HEK293 (cell line): ENCODE measurements around the gene MPHOSPH9.

Experiments
- AEBP2 ChIP-seq: fragments of 450-650 bp; formaldehyde crosslinking; IDR thresholded peaks from 2 replicates; pipeline ENCODE4 v1.5.1; 2016; ENCODE audit warnings: missing biosample characterization, missing genetic modification characterization, borderline replicate concordance
- BCL11A ChIP-seq: fragments of 450-650 bp; formaldehyde crosslinking; IDR thresholded peaks from 2 replicates; pipeline ENCODE4 v1.5.1; 2016; ENCODE audit warnings: low read depth, missing biosample characterization, missing genetic modification characterization
- FEZF1 ChIP-seq: fragments of 450-650 bp; formaldehyde crosslinking; IDR thresholded peaks from 2 replicates; pipeline ENCODE4 v1.5.1; 2016; ENCODE audit warnings: missing biosample characterization, missing genetic modification characterization
- GLI2 ChIP-seq: fragments of 450-650 bp; formaldehyde crosslinking; IDR thresholded peaks from 2 replicates; pipeline ENCODE4; 2017; ENCODE audit warnings: missing biosample characterization, missing genetic modification characterization, low read depth, borderline replicate concordance
- HOXD13 ChIP-seq: sonication (generic); formaldehyde crosslinking; IDR thresholded peaks from 2 replicates; pipeline ENCODE4 v1.8.0; 2022; ENCODE audit warnings: missing genetic modification reagents, borderline replicate concordance
- PRDM1 ChIP-seq: fragments of 450-650 bp; formaldehyde crosslinking; IDR thresholded peaks from 2 replicates; pipeline ENCODE4; 2016; ENCODE audit warnings: missing biosample characterization, missing genetic modification characterization
- REPIN1 ChIP-seq: fragments of 450-650 bp; formaldehyde crosslinking; IDR thresholded peaks from 2 replicates; pipeline ENCODE4 v1.5.1; 2017; ENCODE audit warnings: missing biosample characterization, missing genetic modification characterization, low read depth
- TSHZ1 ChIP-seq: fragments of 450-650 bp; formaldehyde crosslinking; IDR thresholded peaks from 2 replicates; pipeline ENCODE4 v1.5.1; 2016; ENCODE audit warnings: missing biosample characterization, missing genetic modification characterization, borderline replicate concordance
- ZBTB20 ChIP-seq: fragments of 450-650 bp; formaldehyde crosslinking; IDR thresholded peaks from 2 replicates; pipeline ENCODE4 v1.5.1; 2016; ENCODE audit warnings: missing biosample characterization, missing genetic modification characterization
- ZNF112 ChIP-seq: fragments of 450-650 bp; formaldehyde crosslinking; IDR thresholded peaks from 2 replicates; pipeline ENCODE4 v1.5.0; 2017; ENCODE audit warnings: missing biosample characterization, missing genetic modification characterization
- ZNF140 ChIP-seq: fragments of 450-650 bp; formaldehyde crosslinking; IDR thresholded peaks from 2 replicates; pipeline ENCODE4 v1.5.1; 2016; ENCODE audit warnings: missing biosample characterization, missing genetic modification characterization
- ZNF175 ChIP-seq: fragments of 450-650 bp; formaldehyde crosslinking; IDR thresholded peaks from 2 replicates; pipeline ENCODE4 v1.5.1; 2016; ENCODE audit warnings: missing biosample characterization, missing genetic modification characterization
- ZNF211 ChIP-seq: fragments of 450-650 bp; formaldehyde crosslinking; IDR thresholded peaks from 2 replicates; pipeline ENCODE4 v1.5.1; 2016; ENCODE audit warnings: low read depth, missing biosample characterization, missing genetic modification characterization
- ZNF362 ChIP-seq: fragments of 450-650 bp; formaldehyde crosslinking; IDR thresholded peaks from 2 replicates; pipeline ENCODE4 v1.5.1; 2016; ENCODE audit warnings: missing biosample characterization, missing genetic modification characterization
- ZNF37A ChIP-seq: fragments of 450-650 bp; IDR thresholded peaks from 2 replicates; pipeline ENCODE4 v1.5.1; 2018; ENCODE audit warnings: missing biosample characterization, missing genetic modification characterization
- ZNF391 ChIP-seq: fragments of 450-650 bp; formaldehyde crosslinking; IDR thresholded peaks from 2 replicates; pipeline ENCODE4 v1.5.1; 2016; ENCODE audit warnings: low read depth, missing biosample characterization, missing genetic modification characterization, borderline replicate concordance
- ZNF501 ChIP-seq: fragments of 450-650 bp; formaldehyde crosslinking; IDR thresholded peaks from 2 replicates; pipeline ENCODE4 v1.5.1; 2016; ENCODE audit warnings: missing biosample characterization, missing genetic modification characterization
- ZNF549 ChIP-seq: fragments of 450-650 bp; IDR thresholded peaks from 2 replicates; pipeline ENCODE4 v1.5.1; 2018; ENCODE audit warnings: missing biosample characterization, missing genetic modification characterization, mild to moderate bottlenecking, inconsistent platforms, moderate library complexity
- ZNF639 ChIP-seq: fragments of 450-650 bp; formaldehyde crosslinking; IDR thresholded peaks from 2 replicates; pipeline ENCODE4 v1.5.1; 2016; ENCODE audit warnings: missing biosample characterization, missing genetic modification characterization
- ZNF654 ChIP-seq: fragments of 450-650 bp; formaldehyde crosslinking; IDR thresholded peaks from 2 replicates; pipeline ENCODE4 v1.5.1; 2016; ENCODE audit warnings: low read depth, missing biosample characterization, missing genetic modification characterization
- ZNF707 ChIP-seq: fragments of 450-650 bp; formaldehyde crosslinking; IDR thresholded peaks from 2 replicates; pipeline ENCODE4 v1.5.1; 2016; ENCODE audit warnings: missing biosample characterization, missing genetic modification characterization
- ZNF785 ChIP-seq: fragments of 450-650 bp; formaldehyde crosslinking; IDR thresholded peaks from 2 replicates; pipeline ENCODE4 v1.5.1; 2016; ENCODE audit warnings: missing biosample characterization, missing genetic modification characterization
- ZNF837 ChIP-seq: fragments of 450-650 bp; formaldehyde crosslinking; IDR thresholded peaks from 2 replicates; pipeline ENCODE4 v1.5.1; 2016; ENCODE audit warnings: missing biosample characterization, missing genetic modification characterization
- ZNF843 ChIP-seq: fragments of 450-650 bp; formaldehyde crosslinking; IDR thresholded peaks from 2 replicates; pipeline ENCODE4 v1.5.1; 2016; ENCODE audit warnings: missing biosample characterization, missing genetic modification characterization
- ZSCAN30 ChIP-seq: fragments of 450-650 bp; IDR thresholded peaks from 2 replicates; pipeline ENCODE4 v1.5.1; 2018; ENCODE audit warnings: missing biosample characterization, mild to moderate bottlenecking, missing genetic modification characterization, moderate library complexity
- TF ChIP-seq, protein P1 (sequence below): fragments of 450-650 bp; formaldehyde crosslinking; IDR thresholded peaks from 2 replicates; pipeline ENCODE4 v1.5.1; 2017; ENCODE audit warnings: missing biosample characterization, missing genetic modification characterization
- TF ChIP-seq, protein P2 (sequence below): fragments of 450-650 bp; formaldehyde crosslinking; IDR thresholded peaks from 2 replicates; pipeline ENCODE4 v1.5.1; 2017; ENCODE audit warnings: missing biosample characterization, missing genetic modification characterization
- TF ChIP-seq, protein P3 (sequence below): IDR thresholded peaks from 2 replicates; pipeline ENCODE4 v1.6.1; 2011; ENCODE audit warnings: mild to moderate bottlenecking, low read depth, low read length, borderline replicate concordance

Gene MPHOSPH9

GRCh38 chr12:123232807-123233504 is at the start of gene MPHOSPH9, which contains the start of gene MTRFR (continued):
- TF ChIP-seq ZNF362 (tag by site-specific recombination): peak; percentile 12
- TF ChIP-seq ZNF707 (tag by site-specific recombination): no peak
- TF ChIP-seq REPIN1 (tag by site-specific recombination): peak; percentile 91
- no peak for TF ChIP-seq ZNF549
- no peak for TF ChIP-seq ZNF654 (tag by site-specific recombination)
- no peak; the same call in 1 of the 2 replicates for TF ChIP-seq ZNF785 (tag by site-specific recombination)
- TF ChIP-seq TSHZ1 (tag by site-specific recombination): peak; percentile 82
- peak; percentile 85 for TF ChIP-seq ZNF639 (tag by site-specific recombination)
- TF ChIP-seq, protein P1, sequence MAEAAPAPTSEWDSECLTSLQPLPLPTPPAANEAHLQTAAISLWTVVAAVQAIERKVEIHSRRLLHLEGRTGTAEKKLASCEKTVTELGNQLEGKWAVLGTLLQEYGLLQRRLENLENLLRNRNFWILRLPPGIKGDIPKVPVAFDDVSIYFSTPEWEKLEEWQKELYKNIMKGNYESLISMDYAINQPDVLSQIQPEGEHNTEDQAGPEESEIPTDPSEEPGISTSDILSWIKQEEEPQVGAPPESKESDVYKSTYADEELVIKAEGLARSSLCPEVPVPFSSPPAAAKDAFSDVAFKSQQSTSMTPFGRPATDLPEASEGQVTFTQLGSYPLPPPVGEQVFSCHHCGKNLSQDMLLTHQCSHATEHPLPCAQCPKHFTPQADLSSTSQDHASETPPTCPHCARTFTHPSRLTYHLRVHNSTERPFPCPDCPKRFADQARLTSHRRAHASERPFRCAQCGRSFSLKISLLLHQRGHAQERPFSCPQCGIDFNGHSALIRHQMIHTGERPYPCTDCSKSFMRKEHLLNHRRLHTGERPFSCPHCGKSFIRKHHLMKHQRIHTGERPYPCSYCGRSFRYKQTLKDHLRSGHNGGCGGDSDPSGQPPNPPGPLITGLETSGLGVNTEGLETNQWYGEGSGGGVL (tag by site-specific recombination): peak; percentile 51
- TF ChIP-seq, protein P2, sequence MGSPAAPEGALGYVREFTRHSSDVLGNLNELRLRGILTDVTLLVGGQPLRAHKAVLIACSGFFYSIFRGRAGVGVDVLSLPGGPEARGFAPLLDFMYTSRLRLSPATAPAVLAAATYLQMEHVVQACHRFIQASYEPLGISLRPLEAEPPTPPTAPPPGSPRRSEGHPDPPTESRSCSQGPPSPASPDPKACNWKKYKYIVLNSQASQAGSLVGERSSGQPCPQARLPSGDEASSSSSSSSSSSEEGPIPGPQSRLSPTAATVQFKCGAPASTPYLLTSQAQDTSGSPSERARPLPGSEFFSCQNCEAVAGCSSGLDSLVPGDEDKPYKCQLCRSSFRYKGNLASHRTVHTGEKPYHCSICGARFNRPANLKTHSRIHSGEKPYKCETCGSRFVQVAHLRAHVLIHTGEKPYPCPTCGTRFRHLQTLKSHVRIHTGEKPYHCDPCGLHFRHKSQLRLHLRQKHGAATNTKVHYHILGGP (tag by site-specific recombination): no peak
- peak; percentile 100 for TF ChIP-seq ZNF391
- TF ChIP-seq ZNF112 (tag by site-specific recombination): no peak
- TF ChIP-seq GLI2: peak; percentile 10; the same call in 1 of the 2 replicates
- TF ChIP-seq ZNF175: no peak
- no peak for TF ChIP-seq ZNF140 (tag by site-specific recombination)
- no peak for TF ChIP-seq ZNF211 (tag by site-specific recombination)
- peak; percentile 39; the same call in 1 of the 2 replicates for TF ChIP-seq HOXD13 (CRISPR knock-in tag)
- TF ChIP-seq ZSCAN30 (tag by site-specific recombination): peak; percentile 98
- no peak; the same call in 1 of the 2 replicates for TF ChIP-seq AEBP2 (tag by site-specific recombination)
- TF ChIP-seq ZNF843 (tag by site-specific recombination): peak; percentile 88; the same call in 1 of the 2 replicates
- TF ChIP-seq ZNF501: peak; percentile 100
- 0 out of 2 replicates have a peak, but pooled peaks have one; percentile 65 for TF ChIP-seq ZBTB20
- no peak for TF ChIP-seq ZNF37A (tag by site-specific recombination)
- peak; percentile 69; the same call in 1 of the 2 replicates for TF ChIP-seq ZNF837 (tag by site-specific recombination)
- TF ChIP-seq FEZF1 (tag by site-specific recombination): peak; percentile 74
- TF ChIP-seq, protein P3, sequence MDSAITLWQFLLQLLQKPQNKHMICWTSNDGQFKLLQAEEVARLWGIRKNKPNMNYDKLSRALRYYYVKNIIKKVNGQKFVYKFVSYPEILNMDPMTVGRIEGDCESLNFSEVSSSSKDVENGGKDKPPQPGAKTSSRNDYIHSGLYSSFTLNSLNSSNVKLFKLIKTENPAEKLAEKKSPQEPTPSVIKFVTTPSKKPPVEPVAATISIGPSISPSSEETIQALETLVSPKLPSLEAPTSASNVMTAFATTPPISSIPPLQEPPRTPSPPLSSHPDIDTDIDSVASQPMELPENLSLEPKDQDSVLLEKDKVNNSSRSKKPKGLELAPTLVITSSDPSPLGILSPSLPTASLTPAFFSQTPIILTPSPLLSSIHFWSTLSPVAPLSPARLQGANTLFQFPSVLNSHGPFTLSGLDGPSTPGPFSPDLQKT: no peak
- no peak for TF ChIP-seq PRDM1 (tag by site-specific recombination)
- TF ChIP-seq BCL11A (tag by site-specific recombination): peak; percentile 87; the same call in 1 of the 2 replicates
